HL-60 (cell line): ENCODE measurements around the gene OOSP3.

Experiments
- DNase-seq, 2 experiments: peaks; one replicate each; pipeline ENCODE4 v3.0.0-alpha.2; 2010 to 2020; ENCODE audit warnings: low read depth in 1 of 2, low spot score in 1 of 2
- H3K27ac ChIP-seq: fragments of 250-450 bp; sonication (Bioruptor Pico); replicated peaks from 2 replicates; pipeline ENCODE4 v1.5.1; 2020; ENCODE audit warnings: mild to moderate bottlenecking, moderate library complexity
- H3K27me3 ChIP-seq: fragments of 250-450 bp; sonication (Bioruptor Pico); 2 replicates; pipeline ENCODE4 v1.5.1; 2021; ENCODE audit warnings: mild to moderate bottlenecking, moderate library complexity; ENCODE audit not compliant: insufficient read depth, poor library complexity, severe bottlenecking
- H3K4me3 ChIP-seq: replicated peaks from 2 replicates; pipeline ENCODE4 v1.5.1; 2011; ENCODE audit warnings: mild to moderate bottlenecking, control low read depth, low read length; ENCODE audit not compliant: insufficient read depth
- GABPA ChIP-seq: IDR thresholded peaks from 2 replicates; pipeline ENCODE4 v1.6.1; 2012; ENCODE audit warnings: low read depth
- POLR2AphosphoS5 ChIP-seq: IDR thresholded peaks from 2 replicates; pipeline ENCODE4 v1.6.1; 2012; ENCODE audit warnings: low read depth
- SPI1 ChIP-seq: IDR thresholded peaks from 2 replicates; pipeline ENCODE4 v1.6.1; 2012; ENCODE audit warnings: low read depth, mild to moderate bottlenecking, borderline replicate concordance
- long read RNA-seq: library from polyadenylated mRNA; unstranded; transcript quantifications from one replicate; pipeline ENCODE4 v2.0.0, GENCODE V29; 2020
- TF ChIP-seq, protein P1 (sequence below): IDR thresholded peaks from one replicate; pipeline ENCODE4 v1.5.1; 2011; ENCODE audit warnings: low read length, control low read depth, inconsistent platforms; ENCODE audit not compliant: insufficient read depth
- TF ChIP-seq, protein P2 (sequence below): IDR thresholded peaks from 2 replicates; pipeline ENCODE4 v1.6.1; 2012; ENCODE audit warnings: low read depth; ENCODE audit not compliant: insufficient replicate concordance

Gene OOSP3, protein sequence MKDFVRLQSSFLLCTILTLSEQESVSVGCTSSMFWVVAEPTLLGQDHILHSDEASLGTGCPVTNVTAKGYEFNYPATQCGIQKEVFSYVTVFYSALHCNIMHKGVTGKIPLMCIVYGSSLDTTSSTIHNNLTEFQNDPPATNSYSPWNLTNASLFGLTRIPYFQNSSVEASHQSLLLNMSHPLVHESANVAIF
- long read RNA-seq = 0 reads

DNA sequence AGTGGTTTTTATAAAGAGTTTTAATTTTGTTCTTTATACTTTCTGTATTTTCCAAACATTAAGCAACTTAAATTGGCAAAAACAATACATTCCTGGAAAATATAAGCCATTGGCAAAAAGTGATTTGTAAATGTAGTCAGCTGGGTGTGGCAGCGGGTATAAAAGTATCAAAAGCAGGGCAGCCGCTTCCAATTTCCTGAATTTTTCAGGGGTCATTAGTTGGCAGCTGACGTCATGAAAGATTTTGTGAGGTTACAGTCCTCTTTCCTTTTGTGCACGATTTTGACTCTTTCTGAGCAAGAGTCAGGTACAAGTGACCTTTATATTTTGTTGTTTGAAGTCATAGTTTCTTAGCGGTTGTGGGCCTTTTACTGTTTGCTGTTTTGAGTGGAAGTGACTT lies at the start of gene OOSP3:
TSS of gene OOSP3 (plus strand) at position 208 of the 400 bp plus-strand sequence. CDS start at position 235, 27 bp downstream.
- Histone ChIP-seq H3K27ac (no peak within 1 kb of the TSS), H3K27me3 (no peaks in the 10 kb centered on the region), H3K4me3 (no peak within 1 kb of the TSS)
- no peak for DNase-seq
- TF ChIP-seq, protein P1, sequence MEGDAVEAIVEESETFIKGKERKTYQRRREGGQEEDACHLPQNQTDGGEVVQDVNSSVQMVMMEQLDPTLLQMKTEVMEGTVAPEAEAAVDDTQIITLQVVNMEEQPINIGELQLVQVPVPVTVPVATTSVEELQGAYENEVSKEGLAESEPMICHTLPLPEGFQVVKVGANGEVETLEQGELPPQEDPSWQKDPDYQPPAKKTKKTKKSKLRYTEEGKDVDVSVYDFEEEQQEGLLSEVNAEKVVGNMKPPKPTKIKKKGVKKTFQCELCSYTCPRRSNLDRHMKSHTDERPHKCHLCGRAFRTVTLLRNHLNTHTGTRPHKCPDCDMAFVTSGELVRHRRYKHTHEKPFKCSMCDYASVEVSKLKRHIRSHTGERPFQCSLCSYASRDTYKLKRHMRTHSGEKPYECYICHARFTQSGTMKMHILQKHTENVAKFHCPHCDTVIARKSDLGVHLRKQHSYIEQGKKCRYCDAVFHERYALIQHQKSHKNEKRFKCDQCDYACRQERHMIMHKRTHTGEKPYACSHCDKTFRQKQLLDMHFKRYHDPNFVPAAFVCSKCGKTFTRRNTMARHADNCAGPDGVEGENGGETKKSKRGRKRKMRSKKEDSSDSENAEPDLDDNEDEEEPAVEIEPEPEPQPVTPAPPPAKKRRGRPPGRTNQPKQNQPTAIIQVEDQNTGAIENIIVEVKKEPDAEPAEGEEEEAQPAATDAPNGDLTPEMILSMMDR = no peak
- no peak for TF ChIP-seq POLR2AphosphoS5
- TF ChIP-seq, protein P2, sequence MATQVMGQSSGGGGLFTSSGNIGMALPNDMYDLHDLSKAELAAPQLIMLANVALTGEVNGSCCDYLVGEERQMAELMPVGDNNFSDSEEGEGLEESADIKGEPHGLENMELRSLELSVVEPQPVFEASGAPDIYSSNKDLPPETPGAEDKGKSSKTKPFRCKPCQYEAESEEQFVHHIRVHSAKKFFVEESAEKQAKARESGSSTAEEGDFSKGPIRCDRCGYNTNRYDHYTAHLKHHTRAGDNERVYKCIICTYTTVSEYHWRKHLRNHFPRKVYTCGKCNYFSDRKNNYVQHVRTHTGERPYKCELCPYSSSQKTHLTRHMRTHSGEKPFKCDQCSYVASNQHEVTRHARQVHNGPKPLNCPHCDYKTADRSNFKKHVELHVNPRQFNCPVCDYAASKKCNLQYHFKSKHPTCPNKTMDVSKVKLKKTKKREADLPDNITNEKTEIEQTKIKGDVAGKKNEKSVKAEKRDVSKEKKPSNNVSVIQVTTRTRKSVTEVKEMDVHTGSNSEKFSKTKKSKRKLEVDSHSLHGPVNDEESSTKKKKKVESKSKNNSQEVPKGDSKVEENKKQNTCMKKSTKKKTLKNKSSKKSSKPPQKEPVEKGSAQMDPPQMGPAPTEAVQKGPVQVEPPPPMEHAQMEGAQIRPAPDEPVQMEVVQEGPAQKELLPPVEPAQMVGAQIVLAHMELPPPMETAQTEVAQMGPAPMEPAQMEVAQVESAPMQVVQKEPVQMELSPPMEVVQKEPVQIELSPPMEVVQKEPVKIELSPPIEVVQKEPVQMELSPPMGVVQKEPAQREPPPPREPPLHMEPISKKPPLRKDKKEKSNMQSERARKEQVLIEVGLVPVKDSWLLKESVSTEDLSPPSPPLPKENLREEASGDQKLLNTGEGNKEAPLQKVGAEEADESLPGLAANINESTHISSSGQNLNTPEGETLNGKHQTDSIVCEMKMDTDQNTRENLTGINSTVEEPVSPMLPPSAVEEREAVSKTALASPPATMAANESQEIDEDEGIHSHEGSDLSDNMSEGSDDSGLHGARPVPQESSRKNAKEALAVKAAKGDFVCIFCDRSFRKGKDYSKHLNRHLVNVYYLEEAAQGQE = no peak
- TF ChIP-seq GABPA = no peak
- TF ChIP-seq SPI1 = no peak

DNA sequence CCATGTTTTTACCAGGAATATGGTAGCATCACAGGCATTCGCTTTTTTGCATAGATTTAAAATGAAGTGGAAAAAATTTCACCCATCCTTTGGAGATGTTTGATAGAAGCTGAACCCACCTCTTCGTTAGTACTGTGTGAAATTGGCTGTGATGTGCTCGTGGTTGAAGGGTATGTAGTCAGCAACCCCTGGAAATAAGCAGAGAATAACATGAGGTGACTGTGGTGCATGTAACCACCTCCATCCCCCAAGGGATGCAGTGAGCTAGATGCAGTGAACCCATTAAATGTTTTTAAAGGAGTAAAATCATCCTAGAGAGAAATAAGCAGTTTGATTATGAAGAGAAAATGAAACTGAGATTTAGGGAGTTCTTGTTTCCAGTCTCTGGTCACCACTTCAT lies 49.2 kb upstream of the OOSP3 start:
- no peak overlapping the region for H3K4me3 ChIP-seq

DNA sequence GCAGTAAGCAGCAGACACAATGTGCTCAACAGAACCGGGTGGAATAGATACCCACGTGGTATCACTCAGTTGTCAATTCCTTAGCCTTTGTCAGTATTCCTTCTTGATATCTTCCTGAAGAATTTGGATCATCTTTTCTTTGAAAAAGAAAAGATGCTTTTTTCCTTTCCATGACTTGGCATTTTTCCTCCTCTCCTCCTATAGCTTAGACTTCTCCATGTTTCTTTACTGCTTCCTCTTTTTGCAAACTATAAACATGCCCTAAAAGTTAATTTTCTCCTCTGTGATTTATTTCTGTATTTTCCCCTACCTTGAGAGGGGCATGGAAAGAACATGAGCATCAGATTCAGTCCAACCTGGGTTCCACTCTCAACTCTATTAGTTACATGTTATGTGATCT lies 45.0 kb upstream of the OOSP3 start:
- peak; percentile 60; the same call in 1 of the 2 replicates for TF ChIP-seq SPI1
- TF ChIP-seq GABPA = no peak
- TF ChIP-seq POLR2AphosphoS5 = no peak
- Histone ChIP-seq H3K4me3 (no peak overlapping the region), H3K27ac (no peak overlapping the region), H3K27me3 (no peaks in the 10 kb centered on the region)
- DNase-seq = no peak

More for the DNA sequence above, 49.2 kb upstream of the OOSP3 start:
- no peak for DNase-seq
- no peak for TF ChIP-seq POLR2AphosphoS5
- no peak for TF ChIP-seq SPI1
- TF ChIP-seq GABPA = no peak
- TF ChIP-seq, protein P1 = no peak
- TF ChIP-seq, protein P2 = no peak
- Histone ChIP-seq H3K27ac (no peak overlapping the region), H3K27me3 (no peaks in the 10 kb centered on the region)

DNA sequence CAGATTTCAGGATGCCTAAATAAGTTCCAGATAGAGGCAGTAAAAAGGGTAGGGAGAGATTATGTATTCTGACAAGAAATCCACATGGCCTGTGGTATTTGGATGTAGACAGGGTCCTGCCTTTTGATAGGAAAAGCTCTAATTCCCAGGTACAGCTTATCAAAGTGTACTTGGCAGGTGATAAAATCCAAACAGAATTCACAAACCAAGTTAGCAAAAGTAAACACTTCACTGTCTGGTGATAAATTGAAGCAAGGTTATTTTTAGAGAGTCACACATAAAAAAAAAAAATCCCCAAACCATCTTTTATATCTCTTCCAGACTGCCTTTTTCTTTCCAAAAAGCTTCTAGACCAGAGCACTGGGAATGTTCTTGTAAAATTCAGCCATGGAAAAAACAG lies 39.0 kb upstream of the OOSP3 start:
- Histone ChIP-seq H3K27me3 (no peaks in the 10 kb centered on the region), H3K27ac (no peak overlapping the region), H3K4me3 (no peak overlapping the region)
- TF ChIP-seq POLR2AphosphoS5 (no peak), GABPA (no peak), SPI1 (no peak)
- TF ChIP-seq, protein P2 = no peak
- TF ChIP-seq, protein P1 = no peak
- no peak for DNase-seq
